ENCODE data around the gene PPM1E.
A peak's percentile ranks its signal among the peaks of the same experiment; 100 is the strongest.

The PPM1E gene

GRCh38 chr17:59000022-59000421 lies 244.4 kb downstream of the PPM1E start:
- DNase-seq = no peak

DNA sequence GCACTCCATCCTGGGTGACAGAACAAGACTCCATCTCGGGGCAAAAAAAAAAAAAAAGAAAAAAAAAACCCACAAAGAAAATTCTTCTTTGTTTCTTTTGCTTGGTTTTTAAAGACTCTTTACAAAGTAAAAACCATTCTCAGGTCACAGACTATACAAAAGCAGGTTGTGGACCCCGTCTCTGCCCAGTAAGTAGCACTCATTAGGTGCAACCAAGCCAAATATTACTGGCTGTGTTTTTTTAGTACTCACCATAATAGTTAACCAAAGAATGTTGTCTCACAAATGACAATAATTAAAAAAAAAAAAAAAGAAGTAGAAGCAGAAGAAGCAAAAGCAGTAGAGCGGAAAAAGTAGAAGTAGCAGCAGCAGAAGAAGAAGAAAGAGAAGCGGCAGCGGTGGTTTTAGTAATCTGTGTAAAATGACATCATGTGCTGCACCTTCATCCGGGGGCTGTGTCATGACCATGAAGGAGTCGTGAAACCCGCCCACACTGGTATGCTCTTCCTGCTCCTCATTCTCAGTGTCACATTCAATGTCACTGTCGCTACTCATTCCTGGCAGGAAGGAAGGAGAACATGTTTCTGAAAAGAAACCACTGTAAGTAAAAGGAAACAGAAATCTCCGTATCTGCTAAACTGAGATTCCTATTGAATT lies 245.6 kb downstream of the PPM1E start:
- DNase-seq = no peak

- no peak for DNase-seq
These were observed 246.5 kb downstream of the PPM1E start for GRCh38 chr17:59002126-59002525.

GRCh38 chr17:59002848-59003247 lies 247.2 kb downstream of the PPM1E start:
- no peak for DNase-seq

DNA sequence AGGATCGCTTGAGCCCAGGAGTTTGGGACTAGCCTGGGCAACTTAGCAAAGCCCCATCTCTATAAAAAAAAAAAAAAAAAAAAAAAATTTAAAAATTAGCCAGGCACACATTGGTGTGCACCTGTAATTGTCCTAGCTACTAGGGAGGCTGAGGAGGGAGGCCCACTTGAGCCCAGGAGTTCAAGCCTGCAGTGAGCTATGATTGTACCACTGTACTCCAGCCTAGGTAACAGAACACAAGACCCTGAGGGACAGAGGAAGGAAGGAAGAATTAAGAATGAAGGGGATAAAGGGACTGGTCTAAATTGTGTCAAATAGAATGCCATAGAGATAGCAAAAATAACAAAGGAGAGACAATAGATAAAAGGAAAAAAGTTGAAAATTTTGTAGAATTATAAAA lies 248.2 kb downstream of the PPM1E start:
- DNase-seq = no peak

- peak; percentile 34 to 71 for DNase-seq
These were observed 248.9 kb downstream of the PPM1E start for GRCh38 chr17:59004338-59005111.

- DNase-seq = no peak
These were observed 252.3 kb downstream of the PPM1E start for GRCh38 chr17:59007995-59008394.

DNA sequence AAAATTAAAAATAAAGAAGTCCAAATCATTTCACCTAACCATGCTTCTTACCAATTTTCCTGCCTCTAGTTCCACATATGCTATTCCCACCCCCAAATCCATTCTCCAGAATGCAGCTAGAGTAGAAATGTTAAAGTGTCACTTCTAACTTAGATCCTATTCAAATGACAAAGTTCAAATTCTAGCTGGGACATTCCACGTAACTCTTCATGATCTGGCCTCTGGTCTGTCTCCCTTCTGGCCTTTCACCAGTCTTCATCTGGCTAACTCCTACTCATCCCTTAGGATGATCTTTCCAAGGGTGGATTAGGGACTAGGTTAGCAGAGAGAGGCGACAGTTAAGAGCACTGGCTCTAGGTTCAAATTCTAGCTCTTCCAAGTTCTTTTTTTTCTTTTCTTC lies 253.1 kb downstream of the PPM1E start:
- DNase-seq = no peak

GRCh38 chr17:59010026-59010425 lies 254.4 kb downstream of the PPM1E start:
- no peak for DNase-seq

DNA sequence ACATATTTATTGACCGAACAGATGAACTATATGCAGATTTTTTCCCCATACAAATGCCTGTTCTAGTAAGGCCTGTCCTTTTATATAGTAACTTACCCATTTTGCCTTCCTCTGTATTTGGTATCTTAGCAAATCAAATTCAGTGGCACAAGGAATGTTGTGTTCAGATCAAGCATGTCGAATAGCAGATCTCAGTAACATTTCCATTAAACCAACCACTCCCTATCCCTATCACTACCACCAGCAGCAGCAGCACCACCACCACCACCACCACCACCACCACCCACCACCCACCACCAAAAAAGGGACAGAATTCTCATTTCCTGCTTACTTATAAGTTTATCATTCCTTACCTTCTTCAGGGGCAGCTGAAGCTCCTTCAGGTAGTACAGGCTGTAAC lies 256.3 kb downstream of the PPM1E start:
- no peak for DNase-seq

DNA sequence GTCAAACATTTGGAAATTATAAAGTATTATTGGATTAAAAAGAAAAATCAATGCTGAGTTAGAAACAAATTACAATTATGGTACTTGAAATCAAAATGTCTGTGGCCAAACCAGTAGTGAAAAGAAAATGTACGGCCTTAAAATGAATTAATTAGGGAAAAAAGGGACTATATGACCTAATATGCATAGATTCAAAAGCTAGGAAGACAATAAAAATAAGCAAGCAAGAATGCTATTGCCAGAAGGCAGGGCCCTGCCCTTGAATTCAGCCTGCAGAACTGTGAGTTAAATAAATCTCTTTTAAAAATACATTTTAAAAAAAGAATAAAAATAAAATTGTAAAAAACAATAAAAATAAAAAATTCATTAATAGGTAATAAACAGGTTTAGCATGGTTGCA lies 262.4 kb downstream of the PPM1E start:
- no peak for DNase-seq

DNA sequence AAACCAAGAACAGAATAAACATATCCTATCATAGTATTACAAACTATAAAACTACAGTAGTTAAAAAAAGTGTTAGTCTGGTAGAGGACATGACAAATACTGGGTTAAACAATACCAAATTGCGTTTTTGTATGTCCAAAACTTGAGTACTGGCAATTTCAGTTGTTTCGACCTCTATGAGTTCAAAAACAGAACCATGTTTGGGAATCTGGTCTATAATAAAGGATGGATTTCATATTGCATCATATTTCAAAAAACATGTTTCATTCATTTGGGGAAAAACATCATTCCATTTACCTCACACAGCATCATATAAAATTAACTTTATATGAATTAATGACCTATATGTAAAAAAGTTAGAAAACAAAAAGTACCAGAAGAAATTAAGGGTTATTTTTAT lies 269.3 kb downstream of the PPM1E start:
- DNase-seq = no peak

DNA sequence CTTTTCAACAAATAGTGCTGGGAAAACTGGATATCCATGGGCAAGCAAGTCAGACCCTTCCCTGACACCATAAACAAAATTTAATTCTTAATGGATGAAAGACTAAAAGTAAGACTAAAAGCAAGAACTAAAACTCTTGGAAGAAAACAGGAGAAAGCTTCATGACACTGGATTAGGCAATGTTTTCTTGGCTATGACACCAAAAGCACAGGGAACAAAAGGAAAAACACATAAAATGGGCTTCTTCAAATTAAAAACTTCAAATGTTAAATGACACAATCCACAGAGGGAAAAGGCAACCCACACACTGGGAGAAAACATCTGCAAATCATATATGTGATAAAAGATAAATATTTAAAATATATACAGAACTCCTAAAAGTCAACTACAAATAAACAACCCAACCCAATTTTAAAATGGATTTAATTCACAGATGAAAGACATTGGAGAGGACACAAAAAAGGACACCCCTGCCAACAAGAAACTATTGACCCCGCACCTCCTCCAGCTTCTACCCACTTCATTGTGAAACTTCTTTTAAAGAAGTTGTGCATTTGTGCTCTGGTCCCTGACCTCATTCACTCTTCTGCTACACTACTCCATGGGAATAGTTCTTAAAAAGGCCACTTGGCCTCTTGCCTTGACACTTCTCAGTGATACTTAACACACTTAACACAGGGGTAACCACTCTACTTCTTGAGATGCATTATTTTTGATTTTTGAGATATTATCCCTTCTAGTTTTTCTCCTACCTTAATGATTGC lies 270.7 kb downstream of the PPM1E start:
- no peak for DNase-seq

- no peak for DNase-seq
These were observed 272.1 kb downstream of the PPM1E start for GRCh38 chr17:59027750-59028149.

- no peak for DNase-seq
These were observed 272.7 kb downstream of the PPM1E start for GRCh38 chr17:59028328-59028727.

- no peak for DNase-seq
These were observed 275.2 kb downstream of the PPM1E start for GRCh38 chr17:59030811-59031210.
